Activated CD4-positive, alpha-beta T cell treated with anti-CD3 and anti-CD28 coated beads, Interleukin-2, amount 10 ng/mL, durations not matched to agents 7 days and 5 days (primary cell): Measurements from ENCODE around the gene PSMB11. TPM values are rescaled to one million over a fixed set of nuclear protein-coding genes. Genes with fewer than 3 reads are reported as not detected.

Experiments used
- CTCF ChIA-PET: fragments of 350-600 bp; sonication (Branson Sonifier 250); formaldehyde crosslinking; loops from one replicate; lab custom pipeline; 2021; ENCODE audit warnings: antibody characterized with exemption; lab: Charles Lee
- POLR2A ChIA-PET: fragments of 350-600 bp; sonication (Branson Sonifier 250); formaldehyde crosslinking; loops from one replicate; lab custom pipeline; 2021; ENCODE audit warnings: antibody characterized with exemption; lab: Charles Lee
- DNase-seq: peaks from one replicate; pipeline ENCODE4 v3.0.0-alpha.2; 2020
- H3K27ac Mint-ChIP-seq: one replicate; pipeline ENCODE4 v1.8.0; 2021; ENCODE audit warnings: mild to moderate bottlenecking, moderate library complexity, mixed read lengths
- H3K27me3 Mint-ChIP-seq: one replicate; pipeline ENCODE4 v1.8.0; 2021; ENCODE audit warnings: mixed read lengths
- H3K36me3 Mint-ChIP-seq: one replicate; pipeline ENCODE4 v1.8.0; 2021; ENCODE audit warnings: low read depth, mixed read lengths
- H3K4me1 Mint-ChIP-seq: one replicate; pipeline ENCODE4 v1.8.0; 2021; ENCODE audit warnings: mixed read lengths
- H3K4me3 Mint-ChIP-seq: one replicate; pipeline ENCODE4 v1.8.0; 2021; ENCODE audit warnings: mild to moderate bottlenecking, moderate library complexity, mixed read lengths
- H3K9me3 Mint-ChIP-seq: one replicate; pipeline ENCODE4 v1.8.0; 2021; ENCODE audit warnings: mixed read lengths
- total RNA-seq, 2 experiments: library from RNA; stranded (reverse); gene quantifications; one replicate each; pipeline ENCODE4 v1.2.3, GENCODE V29; 2021

PSMB11 gene
- total RNA-seq, 2 experiments from 2014 or later = 0.21 TPM; not detected in 1

DNA sequence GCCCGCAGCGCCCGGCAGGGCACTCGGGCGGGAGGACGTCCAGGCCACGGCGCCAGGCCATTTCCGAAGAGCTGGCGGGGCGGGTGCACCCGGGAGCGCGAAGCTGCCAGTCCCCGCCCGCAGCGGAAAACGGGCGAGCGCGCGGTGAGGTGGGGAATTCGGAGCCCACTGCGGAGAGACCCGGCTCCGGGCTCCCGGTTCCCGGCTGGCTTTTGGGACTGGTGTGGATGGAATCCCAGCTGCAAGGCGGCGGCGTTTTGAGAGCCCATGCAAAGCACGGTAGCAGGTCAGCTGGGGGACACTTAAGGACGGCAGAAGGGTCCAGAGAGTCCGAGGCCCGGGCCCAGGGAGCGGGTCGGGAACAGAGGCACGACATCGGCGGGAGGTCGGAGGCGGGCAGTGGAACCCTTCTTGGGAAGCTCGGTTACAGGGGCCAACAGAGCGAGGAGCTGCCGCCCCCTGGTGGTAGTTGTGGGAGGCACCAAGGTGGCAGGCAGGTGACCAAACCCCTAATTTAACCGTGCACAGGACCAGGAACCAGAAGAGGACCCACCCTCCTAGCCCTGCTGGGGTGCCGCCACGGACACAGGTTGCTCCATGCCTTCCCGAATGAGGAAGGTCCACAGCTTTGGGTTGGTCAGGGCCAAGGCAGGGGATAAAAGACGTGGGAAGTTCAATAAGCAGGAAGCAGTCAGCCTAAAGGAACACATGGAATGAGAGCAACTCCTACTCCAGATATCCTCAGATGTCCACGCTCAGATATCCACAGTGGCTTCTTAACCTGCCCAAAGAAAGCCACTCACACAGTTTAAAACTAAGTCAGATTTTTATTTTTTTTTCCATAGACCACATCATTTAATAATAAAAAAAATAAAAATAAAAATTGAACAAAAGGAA, 16.0 kb downstream of the PSMB11 start:
- ChIA-PET CTCF (interaction anchor here (0.5 to 4.3 kb wide), 43 partner anchors 9 to 1866 kb away, joined by 3 to 64 read pairs (median 5); partner anchors contain the start of genes ACIN1, AJUBA, C14orf119 and HAUS4), POLR2A (interaction anchor here (0.6 to 1.0 kb wide), 3 partner anchors 11 to 72 kb away, joined by 3 to 6 read pairs (median 4); no protein-coding TSS in a partner anchor)
- DNase-seq = peak; percentile 89
- H3K36me3 Mint-ChIP-seq = peaks cover 33% of the 10 kb centered on the region
- peak overlapping the region; percentile 78 for H3K4me3 Mint-ChIP-seq
- H3K27me3 Mint-ChIP-seq = peaks cover 8% of the 10 kb centered on the region
- peaks cover 20% of the 10 kb centered on the region for H3K4me1 Mint-ChIP-seq
- no peaks in the 10 kb centered on the region for H3K9me3 Mint-ChIP-seq
- peak overlapping the region; percentile 68 for H3K27ac Mint-ChIP-seq

DNA sequence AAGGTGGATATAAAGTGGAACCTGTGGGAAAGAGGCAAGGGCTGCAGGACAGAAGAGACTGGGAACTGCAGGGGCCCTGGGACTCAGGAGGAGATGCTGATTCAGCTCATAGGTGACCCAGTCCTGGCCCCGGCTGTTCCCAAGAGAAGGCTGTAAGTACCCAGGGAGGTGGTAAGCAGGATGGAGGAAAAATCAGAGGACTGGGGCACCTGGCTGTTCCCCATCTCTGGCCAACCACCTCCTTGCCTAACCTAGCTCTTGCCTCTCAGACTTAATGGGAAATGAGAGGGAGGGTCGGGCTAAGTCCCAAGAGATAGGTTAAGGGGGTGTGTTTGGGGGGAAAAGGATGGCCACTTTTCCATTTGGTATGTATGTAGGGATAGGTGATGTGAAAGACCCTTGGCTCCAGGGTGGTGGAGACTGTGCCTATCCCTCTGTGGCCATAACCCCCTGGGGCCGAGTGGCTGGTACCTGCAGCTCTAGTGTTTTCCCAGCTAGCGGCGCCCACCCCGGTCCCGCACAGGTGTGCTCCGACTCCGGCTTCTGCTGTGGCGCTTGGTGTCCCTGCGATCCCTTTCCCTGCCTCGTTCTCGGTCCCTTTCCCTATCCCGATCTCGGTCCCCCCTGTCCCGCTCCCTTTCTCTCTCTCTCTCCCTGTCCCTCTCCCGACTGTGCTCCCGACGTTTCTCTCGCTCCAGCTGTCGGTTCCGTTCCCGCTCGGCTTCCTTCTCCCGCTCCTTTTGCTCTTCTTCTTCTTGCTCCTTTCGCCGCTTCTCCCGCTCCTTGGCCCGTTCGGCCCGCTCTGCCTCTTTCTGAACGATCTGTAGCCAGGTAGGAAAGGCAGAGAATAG, 16.9 kb downstream of the PSMB11 start:
- DNase-seq = no peak
- Mint-ChIP-seq H3K9me3 (no peaks in the 10 kb centered on the region), H3K4me3 (no peak overlapping the region), H3K4me1 (peaks cover 20% of the 10 kb centered on the region), H3K27ac (peak overlapping the region; percentile 7), H3K36me3 (peaks cover 42% of the 10 kb centered on the region), H3K27me3 (peaks cover 8% of the 10 kb centered on the region)
- ChIA-PET POLR2A (interaction anchor here (0.6 to 1.0 kb wide), 2 partner anchors 10 to 68 kb away, joined by 3 to 4 read pairs; no protein-coding TSS in a partner anchor), CTCF (interaction anchor here (0.6 to 4.3 kb wide), 31 partner anchors 8 to 498 kb away, joined by 3 to 64 read pairs (median 7); partner anchors contain the start of genes ACIN1, AJUBA, C14orf119 and PRMT5)

DNA sequence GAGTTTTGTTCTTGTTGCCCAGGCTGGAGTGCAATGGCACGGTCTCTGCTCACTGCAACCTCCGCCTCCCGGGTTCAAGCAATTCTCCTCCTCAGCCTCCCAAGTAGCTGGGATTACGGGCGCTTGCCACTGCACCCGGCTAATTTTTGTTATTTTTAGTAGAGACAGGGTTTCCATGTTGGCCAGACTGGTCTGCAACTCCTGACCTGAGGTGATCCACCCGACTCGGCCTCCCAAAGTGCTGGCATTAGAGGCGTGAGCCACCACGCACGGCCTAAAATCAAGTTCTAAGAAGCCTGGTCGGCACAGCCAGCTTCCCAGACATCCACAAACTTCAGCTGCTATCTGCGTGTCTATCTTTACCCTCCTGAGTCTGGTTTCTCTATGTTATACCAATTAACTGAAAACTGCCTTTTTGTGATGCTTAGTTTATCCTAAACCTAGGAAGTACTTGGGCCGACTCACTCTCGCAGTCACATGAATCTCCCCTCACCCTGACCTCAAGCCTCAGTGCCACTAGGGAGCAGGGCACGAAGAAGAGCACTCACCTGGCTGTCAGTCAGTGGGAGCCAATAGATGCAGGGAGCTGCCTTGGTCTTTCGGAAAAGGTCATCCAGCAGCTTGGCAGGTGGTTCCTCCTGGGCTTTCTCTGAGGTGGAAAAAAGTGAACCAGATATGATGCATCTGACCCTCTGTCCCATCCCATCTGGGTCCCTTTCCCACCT, 18.7 kb downstream of the PSMB11 start:
- H3K36me3 Mint-ChIP-seq = peaks cover 49% of the 10 kb centered on the region

DNA sequence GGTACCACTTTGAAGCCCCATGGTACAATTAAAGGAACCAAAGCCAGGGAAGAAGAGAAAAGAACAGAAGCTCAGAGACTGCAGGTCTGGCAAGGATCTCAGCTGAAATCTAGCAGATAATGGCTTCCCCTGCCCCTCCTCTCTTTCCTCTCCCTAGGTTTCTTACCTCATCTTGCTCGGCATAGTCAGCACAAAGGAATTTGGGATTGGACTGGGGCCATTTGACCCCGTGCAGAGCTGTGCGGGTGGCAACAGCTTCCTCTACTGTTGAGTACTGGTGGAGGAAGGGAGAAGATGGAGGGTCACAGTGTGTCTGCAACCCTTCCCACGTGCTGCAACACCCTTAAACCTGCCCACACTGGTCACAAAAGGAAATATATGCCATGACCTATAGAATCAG, 20.0 kb downstream of the PSMB11 start:
- DNase-seq = no peak
- Mint-ChIP-seq H3K4me1 (peaks cover 12% of the 10 kb centered on the region), H3K27ac (no peak overlapping the region), H3K36me3 (peaks cover 58% of the 10 kb centered on the region), H3K27me3 (peaks cover under 1% of the 10 kb centered on the region), H3K9me3 (no peaks in the 10 kb centered on the region), H3K4me3 (no peak overlapping the region)
- ChIA-PET CTCF (interaction anchor here (0.7 to 3.8 kb wide), 9 partner anchors 10 to 492 kb away, joined by 3 to 17 read pairs (median 4); no protein-coding TSS in a partner anchor), POLR2A (no interaction called here)

More for the DNA sequence above, 18.7 kb downstream of the PSMB11 start:
- Mint-ChIP-seq H3K4me1 (peaks cover 21% of the 10 kb centered on the region), H3K9me3 (no peaks in the 10 kb centered on the region), H3K27me3 (peaks cover 8% of the 10 kb centered on the region), H3K27ac (no peak overlapping the region), H3K4me3 (no peak overlapping the region)
- ChIA-PET CTCF (interaction anchor here (0.6 to 4.3 kb wide), 7 partner anchors 8 to 88 kb away, joined by 3 to 48 read pairs (median 5); no protein-coding TSS in a partner anchor), POLR2A (interaction anchor here (0.6 kb wide), 1 partner anchor 1049 kb away, joined by 4 read pairs; no protein-coding TSS in a partner anchor)
- DNase-seq = no peak

DNA sequence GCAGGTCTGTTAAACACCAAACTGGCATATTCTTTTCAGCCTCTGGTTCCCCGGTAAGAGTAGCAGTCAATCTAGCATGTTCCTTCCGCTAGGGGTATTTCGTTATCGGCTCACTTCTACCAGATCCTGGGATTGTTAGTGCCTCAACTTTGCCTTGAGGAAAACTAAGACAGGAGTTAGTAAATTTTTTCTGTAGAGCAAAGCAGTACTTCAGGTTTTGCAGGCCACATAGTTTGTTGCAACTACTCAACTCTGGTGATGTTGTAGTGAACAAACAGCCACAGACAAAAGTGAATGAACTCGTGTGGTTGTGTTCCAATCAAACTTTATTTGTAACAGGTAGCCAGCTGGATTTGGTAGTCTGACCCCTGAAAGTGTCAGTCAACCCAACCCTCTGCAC, 21.6 kb downstream of the PSMB11 start:
- H3K36me3 Mint-ChIP-seq = peaks cover 55% of the 10 kb centered on the region
- CTCF ChIA-PET = interaction anchor here (0.5 to 3.8 kb wide), 4 partner anchors 8 to 199 kb away, joined by 3 to 17 read pairs (median 5); no protein-coding TSS in a partner anchor
- H3K4me1 Mint-ChIP-seq = peaks cover 10% of the 10 kb centered on the region
- DNase-seq = no peak
- POLR2A ChIA-PET = no interaction called here
- H3K27me3 Mint-ChIP-seq = no peaks in the 10 kb centered on the region
- H3K4me3 Mint-ChIP-seq = no peak overlapping the region
- no peaks in the 10 kb centered on the region for H3K9me3 Mint-ChIP-seq
- no peak overlapping the region for H3K27ac Mint-ChIP-seq

DNA sequence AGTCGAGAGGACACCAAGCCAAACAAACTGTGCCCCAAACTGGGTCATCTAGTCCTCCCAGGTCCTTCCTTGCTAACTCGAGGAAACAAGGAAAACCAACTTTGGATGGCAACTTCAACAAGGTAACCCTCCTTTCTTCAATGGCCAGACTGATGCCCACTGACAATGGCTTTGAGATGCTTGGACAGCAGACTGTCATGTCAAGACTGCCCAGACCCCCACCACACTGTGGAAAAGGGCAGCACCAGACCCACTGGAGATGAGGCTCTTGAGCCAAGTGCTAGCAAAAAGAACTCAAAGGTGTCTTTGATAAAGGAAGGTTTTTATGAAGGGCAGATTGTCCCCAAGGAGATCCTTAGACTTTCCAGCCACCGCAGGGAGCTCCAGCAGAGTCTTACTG, 24.4 kb downstream of the PSMB11 start:
- DNase-seq = no peak
- no peaks in the 10 kb centered on the region for H3K9me3 Mint-ChIP-seq
- ChIA-PET POLR2A (interaction anchor here (0.6 kb wide), 1 partner anchor 118 kb away, joined by 4 read pairs; no protein-coding TSS in a partner anchor), CTCF (interaction anchor here (1.0 to 2.4 kb wide), 4 partner anchors 8 to 80 kb away, joined by 3 to 9 read pairs (median 6); partner anchors contain the start of gene CDH24)
- H3K27ac Mint-ChIP-seq = peak overlapping the region; percentile 25
- peaks cover 52% of the 10 kb centered on the region for H3K36me3 Mint-ChIP-seq
- no peak overlapping the region for H3K4me3 Mint-ChIP-seq
- peaks cover 26% of the 10 kb centered on the region for H3K4me1 Mint-ChIP-seq
- no peaks in the 10 kb centered on the region for H3K27me3 Mint-ChIP-seq

DNA sequence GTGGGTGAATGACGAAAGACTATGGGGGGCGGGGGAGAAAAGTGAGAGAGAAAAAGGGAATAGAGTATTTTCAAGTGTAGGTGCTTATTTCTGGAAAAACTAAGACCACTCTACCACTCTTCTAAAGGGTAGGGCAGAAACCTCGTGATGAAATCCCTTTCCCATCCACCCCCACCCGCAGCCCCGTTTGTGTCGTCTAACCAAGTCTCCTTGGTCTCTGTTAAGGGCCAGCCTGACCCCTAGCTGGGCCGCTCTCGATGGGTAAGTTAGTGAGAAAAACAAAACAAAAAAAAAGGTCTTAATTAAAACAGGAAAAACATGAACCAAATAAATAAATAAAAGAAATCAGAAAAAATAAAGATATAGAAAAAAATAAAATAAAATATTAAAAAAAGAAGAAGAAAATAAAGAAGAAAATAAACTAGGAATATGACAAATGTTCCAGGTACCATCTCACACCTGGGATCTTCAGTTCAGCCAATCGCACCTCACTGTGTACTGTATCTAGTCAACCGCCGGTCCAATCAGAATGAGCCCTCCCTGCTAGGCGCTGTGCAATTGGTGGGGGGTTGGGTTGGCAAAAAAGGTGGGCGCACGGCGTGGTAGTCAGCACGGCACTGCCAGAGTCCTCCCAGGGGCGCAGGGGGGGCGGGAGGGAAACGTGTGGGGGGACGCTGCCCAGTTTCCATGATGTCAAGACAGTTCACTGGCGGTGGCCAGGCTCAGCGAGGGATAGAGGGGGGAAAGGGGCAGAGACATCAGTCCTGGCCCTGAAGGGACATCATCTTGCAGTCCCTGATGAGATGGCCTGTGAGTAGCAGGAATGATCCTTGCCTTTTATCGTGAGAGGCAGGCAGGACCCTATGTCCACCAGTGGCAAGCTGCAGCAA, 25.1 kb downstream of the PSMB11 start:
- CTCF ChIA-PET = interaction anchor here (1.0 to 2.4 kb wide), 6 partner anchors 8 to 81 kb away, joined by 5 to 48 read pairs (median 10); partner anchors contain the start of gene CDH24
- peaks cover 54% of the 10 kb centered on the region for H3K36me3 Mint-ChIP-seq
- no peak for DNase-seq
- no peaks in the 10 kb centered on the region for H3K9me3 Mint-ChIP-seq
- no peak overlapping the region for H3K27ac Mint-ChIP-seq
- H3K4me1 Mint-ChIP-seq = peaks cover 34% of the 10 kb centered on the region
- no peaks in the 10 kb centered on the region for H3K27me3 Mint-ChIP-seq
- POLR2A ChIA-PET = interaction anchor here (0.6 kb wide), 1 partner anchor 117 kb away, joined by 4 read pairs; no protein-coding TSS in a partner anchor
- no peak overlapping the region for H3K4me3 Mint-ChIP-seq

DNA sequence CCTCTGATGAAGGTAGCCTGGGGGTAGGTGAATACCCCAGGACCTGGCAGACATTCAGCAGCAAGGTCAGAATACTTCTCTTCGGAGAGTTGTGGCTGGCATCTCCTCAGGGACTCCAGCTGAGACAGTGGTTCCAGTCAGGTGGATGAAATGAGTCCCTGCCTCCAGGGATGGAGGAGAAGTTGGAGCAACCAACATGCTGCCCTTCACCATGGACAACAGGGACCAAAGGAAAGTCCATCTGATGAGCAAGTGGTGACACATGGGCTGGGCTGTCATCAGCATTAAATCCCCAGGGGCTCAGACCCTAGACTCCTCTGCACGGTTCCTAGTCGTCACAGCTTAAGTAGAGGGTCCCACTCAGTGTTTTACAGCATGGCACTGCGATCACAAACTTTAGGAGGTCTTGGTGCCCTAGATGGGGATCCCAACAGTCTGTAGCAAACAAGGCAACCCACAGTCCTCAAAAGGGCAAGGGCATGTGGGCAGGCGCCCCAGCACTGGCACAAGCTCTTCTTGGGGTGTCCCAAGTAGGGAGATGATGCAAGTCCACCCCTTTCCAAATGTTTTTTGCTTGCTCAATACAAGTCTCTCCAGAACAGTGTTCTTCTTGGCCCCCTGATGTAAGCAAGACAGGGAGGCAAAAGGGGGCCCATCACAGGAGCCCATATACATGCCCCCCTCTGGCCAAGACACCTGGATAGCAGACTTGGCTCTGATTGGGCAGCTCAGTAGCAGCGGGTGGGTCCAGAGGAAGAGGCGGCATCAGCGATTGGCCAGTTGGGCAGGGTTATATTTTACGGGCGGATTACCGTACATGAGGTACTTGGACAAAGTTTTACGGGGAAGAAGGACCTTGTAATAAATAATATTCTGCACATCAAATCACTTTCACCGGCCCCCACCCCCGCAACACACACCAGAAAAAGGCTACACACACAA, 26.1 kb downstream of the PSMB11 start:
- no peak for DNase-seq
- Mint-ChIP-seq H3K4me3 (no peak overlapping the region), H3K9me3 (no peaks in the 10 kb centered on the region), H3K4me1 (peaks cover 37% of the 10 kb centered on the region), H3K27me3 (no peaks in the 10 kb centered on the region), H3K36me3 (peaks cover 47% of the 10 kb centered on the region), H3K27ac (peak overlapping the region; percentile 69)
- POLR2A ChIA-PET = interaction anchor here (1.0 to 1.1 kb wide), 2 partner anchors 10 to 82 kb away, joined by 3 to 4 read pairs; no protein-coding TSS in a partner anchor
- CTCF ChIA-PET = interaction anchor here (0.8 to 2.1 kb wide), 40 partner anchors 9 to 511 kb away, joined by 3 to 48 read pairs (median 5); partner anchors contain the start of genes ACIN1, AJUBA, C14orf119 and CDH24

DNA sequence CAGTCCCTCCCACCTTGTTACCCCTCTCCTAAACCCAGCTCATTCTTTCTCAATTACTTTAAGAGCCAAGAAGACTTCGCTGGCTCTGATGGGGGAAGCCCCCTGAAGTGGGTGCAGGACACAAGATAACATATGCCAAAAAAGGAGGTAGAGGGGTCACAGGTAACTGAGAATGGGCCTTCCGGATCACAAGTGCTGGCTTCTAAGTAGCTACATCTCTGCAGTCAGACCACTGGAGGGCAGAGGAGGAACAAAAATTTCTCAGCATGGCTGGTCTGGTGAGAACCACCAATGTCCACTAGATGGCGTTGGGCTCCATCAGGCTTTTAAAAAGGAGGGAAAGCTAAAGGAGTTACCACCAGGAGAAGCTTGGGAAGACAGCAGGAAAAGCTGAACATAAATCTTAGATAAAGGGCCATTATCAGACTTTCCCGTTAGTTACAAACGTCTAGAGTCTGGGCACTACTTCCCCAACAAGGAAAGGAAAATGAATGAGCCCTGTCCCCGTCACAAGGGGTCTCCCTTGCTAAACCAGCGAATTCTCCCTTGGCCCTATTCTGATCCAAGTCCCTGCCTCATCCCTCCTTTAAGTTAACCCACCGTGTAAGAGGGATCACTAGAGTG, 26.9 kb downstream of the PSMB11 start:
- H3K36me3 Mint-ChIP-seq = peaks cover 39% of the 10 kb centered on the region
- no peaks in the 10 kb centered on the region for H3K27me3 Mint-ChIP-seq
- peak overlapping the region; percentile 22 for H3K4me3 Mint-ChIP-seq
- ChIA-PET POLR2A (interaction anchor here (0.7 to 1.1 kb wide), 3 partner anchors 11 to 82 kb away, joined by 3 to 4 read pairs (median 3); partner anchors contain the start of genes ACIN1 and C14orf119), CTCF (interaction anchor here (0.6 to 2.1 kb wide), 42 partner anchors 9 to 512 kb away, joined by 3 to 48 read pairs (median 4); partner anchors contain the start of genes ACIN1, AJUBA, C14orf119 and CDH24)
- peaks cover 37% of the 10 kb centered on the region for H3K4me1 Mint-ChIP-seq
- peak; percentile 87 for DNase-seq
- H3K27ac Mint-ChIP-seq = peak overlapping the region; percentile 69
- no peaks in the 10 kb centered on the region for H3K9me3 Mint-ChIP-seq
